Measurements from ENCODE around the gene MIF.
"Not testable (repeated sequence)": the region's sequence is repeated elsewhere in the genome, so short reads cannot be mapped to it uniquely, and the experiment has no call there.

Gene MIF

DNA sequence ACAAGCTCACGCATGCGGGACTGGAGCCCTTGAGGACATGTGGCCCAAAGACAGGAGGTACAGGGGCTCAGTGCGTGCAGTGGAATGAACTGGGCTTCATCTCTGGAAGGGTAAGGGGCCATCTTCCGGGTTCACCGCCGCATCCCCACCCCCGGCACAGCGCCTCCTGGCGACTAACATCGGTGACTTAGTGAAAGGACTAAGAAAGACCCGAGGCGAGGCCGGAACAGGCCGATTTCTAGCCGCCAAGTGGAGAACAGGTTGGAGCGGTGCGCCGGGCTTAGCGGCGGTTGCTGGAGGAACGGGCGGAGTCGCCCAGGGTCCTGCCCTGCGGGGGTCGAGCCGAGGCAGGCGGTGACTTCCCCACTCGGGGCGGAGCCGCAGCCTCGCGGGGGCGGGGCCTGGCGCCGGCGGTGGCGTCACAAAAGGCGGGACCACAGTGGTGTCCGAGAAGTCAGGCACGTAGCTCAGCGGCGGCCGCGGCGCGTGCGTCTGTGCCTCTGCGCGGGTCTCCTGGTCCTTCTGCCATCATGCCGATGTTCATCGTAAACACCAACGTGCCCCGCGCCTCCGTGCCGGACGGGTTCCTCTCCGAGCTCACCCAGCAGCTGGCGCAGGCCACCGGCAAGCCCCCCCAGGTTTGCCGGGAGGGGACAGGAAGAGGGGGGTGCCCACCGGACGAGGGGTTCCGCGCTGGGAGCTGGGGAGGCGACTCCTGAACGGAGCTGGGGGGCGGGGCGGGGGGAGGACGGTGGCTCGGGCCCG lies at the start of gene MIF:
MIF (plus strand) TSS at position 439 of the 765 bp plus-strand sequence; CDS start at position 531, 92 bp downstream.
- DNase-seq, result peak; percentile 97

DNA sequence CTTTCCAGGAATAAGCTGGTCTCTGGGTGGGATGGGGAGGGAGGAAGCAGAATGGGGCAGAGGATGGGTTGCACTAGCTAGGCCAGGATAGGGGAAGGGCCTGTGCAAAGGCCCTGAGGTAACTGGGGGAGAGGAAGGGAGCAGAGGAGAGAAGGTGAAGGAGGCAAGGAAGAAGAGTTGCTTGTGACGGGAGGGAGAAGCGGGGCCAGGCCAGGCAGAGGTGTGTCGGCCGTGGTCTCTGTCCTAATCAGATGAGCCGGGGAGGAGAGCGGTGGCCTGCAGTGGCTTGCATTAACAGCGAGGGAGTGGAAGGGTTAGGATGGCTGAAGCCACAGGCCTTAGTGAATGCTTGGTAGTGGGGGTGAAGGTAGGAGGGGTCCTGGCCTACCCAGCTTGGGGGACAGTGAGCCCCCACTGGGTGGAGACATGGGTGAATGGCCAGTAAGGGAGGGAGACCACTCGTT lies 49.4 kb upstream of the MIF start:
- no peak for DNase-seq

DNA sequence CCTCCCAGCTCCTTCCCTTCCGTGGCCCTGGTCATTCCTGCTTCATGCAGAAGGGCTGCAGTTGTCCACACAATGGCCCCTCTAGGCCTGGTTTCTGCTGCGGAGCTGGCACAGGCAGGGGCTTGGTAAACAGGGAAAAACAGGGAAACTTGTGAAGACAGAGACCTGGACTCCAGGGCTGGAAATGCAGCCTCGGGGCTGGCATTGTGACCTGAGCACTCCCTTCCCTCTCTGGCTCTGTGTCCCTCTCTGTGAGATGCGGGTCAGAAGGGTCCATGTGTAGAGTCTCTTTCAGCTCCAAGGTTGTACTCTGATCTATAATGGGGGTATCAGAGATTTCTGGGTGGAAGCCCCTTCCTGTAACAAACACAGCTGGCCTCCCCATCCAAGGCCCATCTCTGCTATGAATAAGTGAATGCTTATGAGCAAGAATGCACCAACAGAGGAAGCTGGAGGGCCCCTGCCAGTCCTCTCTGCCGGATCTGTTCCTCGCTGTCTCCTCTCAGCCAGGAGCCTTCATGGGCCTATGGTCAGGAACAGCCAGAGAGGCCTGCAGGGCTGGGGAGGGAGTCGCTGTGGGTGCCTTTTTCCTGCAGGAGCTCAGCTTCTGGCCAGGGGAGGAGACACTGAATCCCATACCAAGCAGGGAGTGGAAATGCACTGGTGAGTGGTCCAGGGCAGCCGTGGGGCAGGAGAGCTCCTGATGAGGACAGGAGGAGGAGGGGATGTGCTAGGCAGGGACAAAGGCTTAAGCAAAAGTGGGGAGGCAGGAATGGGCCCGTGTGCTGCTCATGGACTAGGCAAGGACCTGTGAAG lies 48.7 kb upstream of the MIF start:
- DNase-seq, result no peak

DNA sequence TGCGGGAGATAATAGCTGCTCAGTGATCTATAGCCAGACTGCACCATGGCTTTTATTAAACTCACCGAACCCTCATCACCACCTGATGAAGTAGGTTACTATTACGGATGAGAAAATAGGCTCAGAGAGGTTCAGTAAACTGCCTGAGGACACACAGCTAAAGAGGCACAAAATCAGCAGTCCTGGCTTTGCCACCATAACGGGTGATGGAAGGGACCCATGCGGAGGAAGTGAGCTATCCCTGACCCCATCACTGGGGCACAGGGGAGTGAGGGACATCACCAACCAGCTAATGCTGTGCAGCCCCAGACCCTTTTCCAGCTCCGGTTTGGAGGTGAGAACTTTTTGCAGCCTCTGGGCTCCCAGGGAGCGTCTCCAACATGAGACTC lies 48.1 kb upstream of the MIF start:
- DNase-seq, result no peak

DNA sequence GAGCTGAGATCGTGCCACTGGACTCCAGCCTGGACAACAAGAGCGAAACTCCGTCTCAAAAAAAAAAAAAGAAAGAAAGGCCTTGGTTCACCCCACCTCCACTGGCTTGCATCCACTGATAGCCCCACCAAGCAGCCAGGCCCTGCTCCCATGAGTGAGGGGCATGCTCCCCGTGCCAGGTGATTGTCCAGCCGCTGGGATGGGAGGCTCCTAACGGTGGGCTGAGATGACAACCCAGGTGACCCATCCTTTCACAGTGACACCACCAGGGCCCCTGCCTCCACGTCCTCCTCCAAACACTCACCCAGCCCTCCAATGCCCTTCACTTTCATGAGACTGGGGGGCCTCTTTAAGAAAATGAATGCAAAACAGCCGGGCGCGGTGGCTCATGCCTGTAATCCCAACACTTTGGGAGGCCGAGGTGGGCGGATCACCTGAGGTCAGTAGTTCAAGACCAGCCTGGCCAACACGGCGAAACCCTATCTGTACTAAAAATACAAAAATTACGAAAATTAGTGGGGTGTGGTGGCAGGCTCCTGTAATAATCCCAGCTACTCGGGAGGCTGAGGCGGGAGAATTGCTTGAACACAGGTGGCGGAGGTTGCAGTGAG lies 46.8 kb upstream of the MIF start:
- DNase-seq, result no peak

DNA sequence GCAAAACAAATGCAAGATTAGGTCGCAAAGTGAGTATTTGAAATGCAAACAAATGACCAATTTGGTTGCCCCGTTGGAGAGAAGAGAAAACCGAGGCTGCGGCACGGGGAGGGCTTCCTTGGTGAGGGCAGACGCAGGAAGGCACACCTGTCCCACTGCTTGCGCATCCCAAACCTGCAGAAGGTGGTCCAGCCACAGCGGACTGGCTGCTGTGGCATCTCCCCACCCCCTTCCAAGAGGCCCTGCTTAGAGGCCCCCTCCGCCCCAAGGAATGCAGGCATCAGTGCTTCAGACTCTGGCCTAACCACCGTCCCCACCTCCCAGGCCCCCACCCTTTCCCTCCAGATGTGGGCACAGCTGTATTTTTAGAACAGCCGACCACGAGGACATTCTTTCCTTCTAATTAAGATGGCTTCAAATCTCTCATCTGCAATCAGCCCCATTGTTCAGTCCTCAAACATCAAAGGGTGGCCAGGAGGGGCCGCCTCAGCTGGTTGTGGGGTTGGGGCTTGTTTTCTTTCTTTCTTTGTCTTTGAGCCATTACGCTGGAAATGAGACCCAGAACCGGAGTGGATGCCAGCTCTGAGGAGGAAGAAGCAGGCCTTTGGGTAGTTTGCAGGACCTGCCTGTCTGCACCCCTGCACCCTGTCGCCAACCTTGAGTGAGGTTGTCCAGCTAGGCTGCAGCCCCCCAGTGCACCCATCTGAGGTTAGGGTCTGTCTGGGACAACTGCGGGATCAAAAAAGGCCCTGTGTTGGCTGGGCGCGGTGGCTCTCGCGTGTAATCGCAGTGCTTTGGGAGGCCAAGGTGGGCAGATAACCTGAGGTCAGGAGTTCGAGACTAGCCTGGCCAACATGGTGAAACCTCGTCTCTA lies 46.0 kb upstream of the MIF start:
- DNase-seq, result no peak

DNA sequence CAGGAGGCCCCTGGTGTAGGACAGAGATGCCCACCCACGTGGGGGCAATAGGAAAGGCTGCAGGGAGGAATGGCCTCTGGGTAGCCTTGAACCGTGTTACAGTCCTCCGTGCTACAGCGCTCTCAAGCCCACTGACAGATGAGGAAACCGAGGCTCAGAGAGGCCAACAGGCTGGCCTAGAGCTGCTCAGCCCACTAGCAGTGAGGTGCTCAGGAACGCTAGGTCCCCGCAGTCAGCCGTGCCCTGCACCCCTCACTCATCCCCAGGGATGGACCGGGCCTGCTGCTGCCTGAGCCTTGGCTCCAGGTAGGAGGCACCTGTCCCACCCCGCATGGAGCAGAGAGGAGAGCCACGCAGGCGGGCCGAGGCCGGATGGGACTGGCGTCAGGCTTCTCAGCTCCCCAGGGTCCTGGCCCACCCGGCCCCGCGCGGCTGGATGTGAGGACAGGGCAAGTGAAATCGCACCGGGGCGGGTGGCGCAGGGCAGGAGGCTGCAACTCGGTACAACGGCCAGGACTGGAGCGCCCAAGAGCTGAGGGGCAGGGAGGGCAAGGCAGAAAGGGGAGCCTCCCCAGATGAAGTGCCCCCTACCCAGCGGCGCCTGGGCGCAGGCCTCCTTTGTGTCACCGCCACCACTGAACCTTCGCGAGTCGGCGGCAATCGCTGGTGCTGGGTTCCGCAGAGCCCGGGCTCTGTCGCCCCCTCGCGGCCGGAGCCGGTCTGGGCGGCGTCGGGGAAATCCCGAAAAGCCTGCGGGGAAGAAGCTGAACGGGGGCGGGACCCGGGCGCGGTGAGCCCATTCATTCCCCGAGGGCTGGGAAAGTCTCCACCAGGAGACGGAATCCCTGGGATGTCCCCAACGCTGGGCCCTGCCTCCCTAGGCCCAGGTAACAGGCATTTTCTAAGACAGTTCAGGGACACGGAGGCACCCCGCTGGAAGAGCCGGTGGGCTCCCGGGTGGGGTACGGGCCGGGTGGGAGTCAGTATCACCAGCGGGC lies 44.9 kb upstream of the MIF start:
- peak; percentile 88 for DNase-seq

DNA sequence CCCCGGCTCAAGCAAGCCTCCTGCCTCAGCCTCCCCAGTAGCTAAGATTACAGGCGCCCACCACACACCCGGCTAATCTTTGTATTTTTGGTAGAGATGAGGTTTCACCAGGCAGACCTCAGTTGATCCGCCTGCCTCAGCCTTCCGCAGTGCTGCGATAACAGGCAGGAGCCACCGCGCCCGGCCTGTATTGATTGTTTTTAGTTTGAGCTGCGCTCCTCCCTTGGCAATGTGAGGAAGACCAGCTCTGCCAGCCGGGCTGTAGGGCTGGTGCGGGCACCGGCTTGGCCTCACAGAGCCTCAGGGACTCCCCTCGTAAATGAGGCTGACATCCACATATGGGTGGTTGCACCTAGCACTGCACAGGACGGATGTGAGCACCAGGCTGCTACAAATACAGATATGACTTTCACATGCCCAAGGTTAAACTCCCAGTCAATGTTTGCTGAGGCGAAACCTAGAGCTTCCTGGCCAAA lies 44.0 kb upstream of the MIF start:
- DNase-seq, result no peak

DNA sequence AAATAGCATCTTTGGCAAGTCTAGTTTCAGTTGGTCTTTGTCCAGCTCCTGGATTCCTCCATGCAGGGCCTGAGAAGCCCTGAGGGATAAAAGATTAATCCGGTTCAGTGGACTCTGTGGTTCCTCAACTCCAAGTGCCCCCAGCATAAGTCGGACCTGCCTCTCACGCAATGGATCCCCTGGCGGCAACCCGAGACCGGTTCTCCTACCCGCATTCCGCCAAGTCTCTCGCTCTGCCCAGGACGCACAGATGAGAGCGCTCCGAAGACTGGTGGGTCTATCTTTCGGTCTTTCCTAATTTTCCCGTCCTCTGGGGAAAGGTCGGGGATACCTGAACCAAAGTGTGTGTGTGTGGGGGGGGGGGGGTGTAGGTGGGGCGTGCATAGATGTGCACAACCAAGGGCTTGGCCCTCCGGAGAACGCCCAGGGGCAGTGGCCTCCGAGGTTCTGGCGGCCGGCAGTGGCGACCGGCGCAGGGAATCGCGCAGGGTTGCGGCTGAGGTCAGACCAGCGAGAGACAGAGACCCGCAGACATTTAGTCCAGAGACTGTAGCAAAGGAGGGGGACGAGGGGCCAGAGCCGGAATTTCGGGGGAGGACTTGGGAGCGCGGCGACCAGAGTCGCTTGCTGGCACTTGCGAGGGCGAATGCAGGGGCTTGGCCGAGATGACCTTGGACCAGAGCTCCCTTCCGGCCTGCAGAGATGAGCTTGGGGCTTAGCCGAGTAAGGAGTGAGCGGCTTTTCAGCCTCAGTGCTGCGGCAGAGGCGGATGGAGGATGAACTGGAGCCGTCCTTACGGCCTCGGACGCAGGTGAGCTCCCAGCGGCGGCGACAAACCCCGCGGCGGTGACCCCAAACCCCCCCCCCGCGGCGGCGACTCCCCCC lies 37.2 kb upstream of the MIF start:
- DNase-seq, result no peak

DNA sequence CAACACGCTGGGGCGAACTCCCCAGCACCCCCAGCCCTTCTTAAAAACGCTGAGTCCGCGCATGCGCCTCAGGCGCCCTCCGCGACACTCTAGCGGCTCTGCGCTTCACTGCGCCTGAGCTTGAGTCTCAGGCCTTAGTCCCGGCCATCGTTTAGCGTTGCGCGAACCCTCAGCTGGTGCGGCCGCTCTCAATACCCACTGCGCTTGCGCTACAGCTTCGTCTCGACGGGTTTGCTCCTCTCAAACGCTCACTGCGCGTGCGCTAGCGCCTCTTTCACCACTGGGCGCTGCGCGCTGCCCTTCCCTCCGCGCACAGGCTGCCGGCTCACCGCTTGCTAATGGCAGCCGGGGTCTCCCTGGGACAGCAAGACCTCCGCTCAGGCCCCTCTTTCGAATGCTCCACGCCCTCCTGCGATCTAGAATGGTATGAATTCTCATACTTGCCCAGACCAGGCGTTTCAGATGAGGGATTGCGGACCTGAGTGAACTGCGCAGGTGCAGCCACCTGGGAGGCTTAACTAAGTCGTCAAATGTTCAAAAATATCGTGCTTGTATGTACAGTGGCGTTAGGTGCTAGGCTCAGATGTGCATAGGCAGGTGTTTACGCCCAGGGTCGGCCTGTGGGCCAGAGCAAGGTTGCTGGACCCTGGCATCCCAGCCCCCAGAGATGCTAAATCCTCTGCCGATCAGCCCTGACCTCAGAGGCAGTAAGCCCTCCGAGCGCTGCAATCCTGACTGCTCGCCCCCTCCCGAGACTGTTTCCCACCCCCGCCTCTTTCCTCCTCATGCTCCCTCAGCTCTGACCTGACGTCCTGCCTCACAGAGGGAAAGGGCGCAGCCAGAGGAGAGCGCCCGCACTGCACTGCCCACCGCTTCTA lies 36.3 kb upstream of the MIF start, which contains the start of gene SLC2A11:
SLC2A11 (plus strand) TSS at position 270 of the 878 bp plus-strand sequence; CDS start at position 395, 125 bp downstream.
- peak; percentile 96 for DNase-seq

DNA sequence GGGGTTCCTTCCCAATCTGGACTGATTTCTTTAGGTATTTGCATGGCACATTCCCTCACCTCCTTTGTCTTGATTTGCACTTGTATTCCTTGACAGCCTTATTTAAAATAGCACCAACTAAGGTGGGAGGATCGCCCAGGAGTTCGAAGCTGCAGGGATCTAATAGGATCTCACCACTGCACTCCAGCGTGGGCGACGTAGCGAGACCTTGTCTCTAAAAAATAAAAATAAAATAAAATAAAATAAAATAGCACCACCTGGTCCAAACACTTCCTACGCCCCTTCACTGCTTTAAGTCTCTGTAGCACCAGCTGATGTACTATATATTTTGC lies 35.7 kb upstream of the MIF start:
- DNase-seq, result no peak

DNA sequence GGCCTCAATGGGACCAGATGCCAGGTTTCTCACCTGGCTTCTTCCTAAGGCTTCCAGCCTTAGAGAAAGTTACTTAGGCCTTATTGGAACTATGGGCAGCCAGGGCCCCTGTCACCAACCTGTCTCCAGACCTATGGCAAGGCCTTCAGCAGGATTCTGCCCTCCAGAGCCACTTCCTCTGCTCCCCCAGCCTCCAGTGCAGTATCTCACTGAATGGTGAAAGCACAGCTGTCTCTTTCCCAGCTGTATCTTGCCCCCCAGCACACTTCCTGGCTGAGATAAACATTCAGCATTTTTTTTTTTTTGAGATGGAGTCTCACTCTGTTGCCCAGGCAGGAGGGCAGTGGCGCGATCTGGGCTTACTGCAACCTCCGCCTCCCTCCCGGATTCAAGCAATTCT lies 35.0 kb upstream of the MIF start:
- DNase-seq, result no peak

DNA sequence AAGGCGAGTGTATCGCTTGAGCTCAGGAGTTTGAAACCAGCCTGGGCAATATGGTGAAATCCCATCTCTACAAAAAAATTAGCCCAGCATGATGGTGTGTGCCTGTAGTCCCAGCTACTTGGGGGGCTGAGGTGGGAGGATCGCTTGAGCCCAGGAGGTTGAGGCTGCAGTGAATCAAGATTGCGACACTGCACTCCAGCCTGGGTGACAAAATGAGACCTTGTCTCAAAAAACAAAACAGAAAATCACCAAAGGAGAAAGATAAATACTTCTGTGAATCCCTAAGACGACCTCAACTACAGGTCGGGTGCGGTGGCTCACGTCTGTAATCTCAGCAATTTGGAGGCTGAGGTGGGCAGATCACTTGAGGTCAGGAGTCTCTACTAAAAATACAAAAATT lies 34.0 kb upstream of the MIF start:
- DNase-seq, result not testable (repeated sequence)

DNA sequence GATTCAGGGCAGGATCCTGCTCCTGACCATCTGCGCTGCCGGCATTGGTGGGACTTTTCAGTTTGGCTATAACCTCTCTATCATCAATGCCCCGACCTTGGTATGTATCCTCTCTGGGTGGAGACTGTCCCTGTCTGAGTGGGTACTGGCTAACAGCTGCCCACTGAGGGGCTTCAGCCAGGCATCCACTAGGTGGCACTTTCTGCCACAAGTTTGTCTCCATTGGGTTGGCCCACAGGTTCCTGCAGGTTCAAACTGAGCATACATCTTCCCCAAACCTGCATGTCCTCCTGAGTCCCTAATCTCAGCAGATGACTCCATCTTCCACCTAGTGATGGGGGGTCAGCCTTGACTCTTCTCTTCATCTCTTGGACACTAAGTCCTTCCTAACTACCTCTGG lies 32.1 kb upstream of the MIF start:
- peak; percentile 38 for DNase-seq

DNA sequence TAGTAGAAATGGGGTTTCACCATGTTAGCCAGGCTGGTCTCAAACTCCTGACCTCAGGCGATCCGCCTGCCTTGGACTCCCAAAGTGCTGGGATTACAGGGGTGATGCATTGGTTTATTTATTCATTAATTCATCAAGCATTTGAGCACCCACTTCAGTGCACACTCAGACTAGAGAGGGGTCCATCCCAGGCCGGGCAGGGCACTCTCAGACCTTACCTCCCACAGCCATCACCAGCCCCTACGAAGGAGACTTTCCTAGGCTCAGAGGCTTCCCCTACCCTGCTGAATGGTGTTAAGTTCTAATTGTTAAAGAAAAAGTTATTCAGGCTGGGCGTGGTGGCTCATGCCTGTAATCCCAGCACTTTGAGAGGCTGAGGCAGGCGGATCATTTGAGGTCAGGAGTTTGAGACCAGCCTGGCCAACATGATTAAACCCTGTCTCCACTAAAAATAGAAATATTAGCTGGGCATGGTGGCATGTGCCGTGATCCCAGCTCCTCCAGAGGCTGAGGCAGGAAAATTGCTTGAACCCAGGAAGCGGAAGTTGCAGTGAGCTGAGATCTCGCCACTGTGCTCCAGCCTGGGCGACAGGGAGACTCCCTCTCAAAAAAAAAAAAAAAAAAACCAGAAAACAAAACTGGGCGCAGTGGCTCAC lies 29.6 kb upstream of the MIF start:
- DNase-seq, result not testable (repeated sequence)

DNA sequence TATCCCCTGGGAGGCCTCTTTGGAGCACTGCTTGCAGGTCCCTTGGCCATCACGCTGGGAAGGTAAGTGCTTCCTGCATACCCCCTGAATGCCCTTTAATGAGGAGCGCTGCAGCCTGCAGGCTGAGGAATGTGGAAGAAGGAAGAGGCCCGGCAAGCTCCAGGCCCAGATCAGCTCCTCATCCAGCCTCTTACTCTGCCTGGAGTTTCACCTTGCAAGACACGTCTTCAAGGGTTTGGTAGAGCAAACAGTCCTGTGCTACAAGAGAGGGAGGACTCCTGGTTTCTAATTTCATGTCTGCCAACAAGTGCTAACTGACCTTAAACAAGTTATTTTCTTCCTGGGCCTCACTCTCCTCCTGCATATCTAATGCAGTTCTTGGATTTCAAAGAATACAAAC lies 25.6 kb upstream of the MIF start:
- no peak for DNase-seq

DNA sequence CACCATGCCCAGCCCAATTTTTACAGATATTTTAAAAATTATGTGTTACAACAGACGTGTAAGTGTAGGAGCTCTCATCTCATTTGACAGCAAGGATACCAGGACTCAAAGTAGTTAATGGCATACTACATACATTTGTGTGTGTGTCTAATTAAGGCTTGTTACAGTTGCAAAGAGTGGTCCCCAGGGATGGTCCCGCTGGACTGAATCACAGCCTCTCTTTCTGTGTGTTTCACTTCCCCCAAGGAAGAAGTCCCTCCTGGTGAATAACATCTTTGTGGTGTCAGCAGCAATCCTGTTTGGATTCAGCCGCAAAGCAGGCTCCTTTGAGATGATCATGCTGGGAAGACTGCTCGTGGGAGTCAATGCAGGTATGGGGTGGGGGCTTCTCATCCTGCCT lies 19.3 kb upstream of the MIF start:
- no peak for DNase-seq

DNA sequence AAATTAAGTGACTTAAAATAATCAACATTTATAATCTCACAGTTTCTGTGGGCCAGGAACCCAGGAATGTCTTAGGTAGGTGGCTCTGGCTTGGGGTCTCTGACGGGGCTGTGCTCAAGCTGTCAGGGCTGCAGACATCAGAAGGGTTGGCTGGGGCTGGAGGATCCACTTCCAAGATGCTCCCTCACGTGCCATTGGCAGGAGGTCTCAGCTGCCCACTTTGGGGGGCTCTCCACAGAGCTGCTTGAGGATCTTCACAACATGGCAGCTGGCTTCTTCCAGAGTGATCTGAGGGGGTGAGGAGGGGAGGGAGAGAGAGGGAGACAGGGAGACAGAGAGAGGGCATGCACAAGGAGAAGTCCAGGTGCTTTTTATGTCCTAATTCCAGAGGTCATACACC lies 18.4 kb upstream of the MIF start:
- DNase-seq, result no peak

DNA sequence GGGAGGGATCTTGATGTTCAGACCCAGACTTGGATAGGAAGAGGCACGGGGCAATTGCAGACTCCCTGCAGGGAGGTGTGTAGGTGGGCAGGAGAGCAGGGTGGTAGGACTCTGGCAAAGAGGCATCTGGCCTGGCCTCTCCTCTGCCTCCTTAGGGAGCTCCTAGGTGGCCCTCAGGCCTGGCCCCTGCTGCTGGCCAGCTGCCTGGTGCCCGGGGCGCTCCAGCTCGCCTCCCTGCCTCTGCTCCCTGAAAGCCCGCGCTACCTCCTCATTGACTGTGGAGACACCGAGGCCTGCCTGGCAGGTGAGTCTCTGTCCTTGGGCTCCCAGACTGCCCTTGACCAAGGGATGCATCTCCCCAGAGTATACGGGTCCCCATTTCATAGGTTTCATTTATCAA lies 16.6 kb upstream of the MIF start:
- no peak for DNase-seq
